BJ (cell line): ENCODE data around the gene TNKS2. TPM values are rescaled to one million over a fixed set of nuclear protein-coding genes. Genes with fewer than 3 reads are reported as not detected.

Experiments
- CTCF ChIA-PET: fragments of 350-600 bp; formaldehyde crosslinking; extraction: SDS; loops from one replicate; lab custom pipeline; 2021; ENCODE audit warnings: antibody characterized with exemption, inconsistent platforms; lab: Yijun Ruan, JAX
- POLR2A ChIA-PET: fragments of 300-600 bp; sonication (Branson Sonifier 250); formaldehyde crosslinking; extraction: SDS; loops from one replicate; lab custom pipeline; 2021; ENCODE audit warnings: antibody characterized with exemption; lab: Charles Lee
- DNase-seq: peaks from one replicate; pipeline ENCODE4 v3.0.0-alpha.2; 2011; ENCODE audit warnings: low read depth
- H3K27me3 ChIP-seq: 2 replicates; pipeline ENCODE4 v1.6.0; 2011; ENCODE audit warnings: low read length; ENCODE audit not compliant: control insufficient read depth, insufficient read depth
- H3K36me3 ChIP-seq: 2 replicates; pipeline ENCODE4 v1.5.1; 2011; ENCODE audit warnings: low read length; ENCODE audit not compliant: control insufficient read depth, insufficient read depth
- H3K4me3 ChIP-seq: 2 replicates; pipeline ENCODE4 v1.5.1; 2011; ENCODE audit warnings: low read depth, mild to moderate bottlenecking, control low read depth, low read length
- CTCF ChIP-seq: IDR thresholded peaks from 2 replicates; pipeline ENCODE4 v1.5.1; 2011; ENCODE audit warnings: low read depth, mild to moderate bottlenecking, control low read depth, inconsistent platforms, low read length, moderate library complexity; ENCODE audit not compliant: insufficient read depth
- polyA plus RNA-seq: library from polyadenylated mRNA; depleted of rRNA; stranded (reverse); fragments of >200 nt; gene quantifications from 2 replicates; pipeline ENCODE4 v1.2.3, GENCODE V29; 2011

TNKS2 gene
- polyA plus RNA-seq, 1 experiment, result 16.6 TPM

DNA sequence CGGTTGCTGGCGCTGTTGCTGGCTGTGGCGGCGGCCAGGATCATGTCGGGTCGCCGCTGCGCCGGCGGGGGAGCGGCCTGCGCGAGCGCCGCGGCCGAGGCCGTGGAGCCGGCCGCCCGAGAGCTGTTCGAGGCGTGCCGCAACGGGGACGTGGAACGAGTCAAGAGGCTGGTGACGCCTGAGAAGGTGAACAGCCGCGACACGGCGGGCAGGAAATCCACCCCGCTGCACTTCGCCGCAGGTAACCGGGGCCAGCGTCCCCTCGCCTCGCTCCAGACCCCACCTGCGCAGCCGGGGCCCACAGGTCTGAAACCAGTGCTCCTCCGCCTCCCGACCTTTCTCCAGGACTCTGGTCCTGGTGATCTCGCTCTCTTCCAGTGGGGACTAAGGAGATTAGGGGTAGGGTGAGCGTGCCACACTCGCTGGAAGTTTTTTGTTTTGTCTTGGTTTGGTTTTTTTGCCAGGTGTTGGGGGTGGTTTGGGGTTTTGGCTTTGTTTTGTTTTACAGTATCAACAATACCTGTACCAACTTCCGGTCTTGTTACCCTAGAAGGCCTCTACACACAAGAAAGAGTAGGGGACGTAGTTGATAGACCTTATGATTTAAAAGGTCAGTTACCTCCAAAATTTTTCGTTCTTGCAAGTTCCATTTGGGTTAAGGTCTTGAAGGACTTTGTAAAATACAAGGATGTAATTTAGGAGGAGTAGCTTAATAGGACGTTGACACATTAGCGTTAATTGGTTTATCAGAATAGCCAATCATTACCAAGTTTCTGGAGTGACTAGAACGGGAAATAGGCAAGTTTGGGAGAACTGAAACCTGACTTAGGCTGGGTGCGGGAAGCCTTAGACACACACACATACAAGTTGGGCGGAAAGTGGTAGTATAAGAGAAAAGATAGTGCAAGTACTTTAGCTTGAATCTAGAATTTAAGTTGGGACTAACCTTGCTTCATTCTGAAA is 704 bp downstream of the TNKS2 start:
- peak; percentile 18 for DNase-seq
- no peak for TF ChIP-seq CTCF
- Histone ChIP-seq H3K4me3 (peak overlapping the region; percentile 96), H3K36me3 (no peaks in the 10 kb centered on the region), H3K27me3 (no peaks in the 10 kb centered on the region)
- ChIA-PET POLR2A (no interaction called here), CTCF (interaction anchor here (0.9 to 1.0 kb wide), 2 partner anchors 17 to 163 kb away, joined by 3 to 4 read pairs; no protein-coding TSS in a partner anchor)

DNA sequence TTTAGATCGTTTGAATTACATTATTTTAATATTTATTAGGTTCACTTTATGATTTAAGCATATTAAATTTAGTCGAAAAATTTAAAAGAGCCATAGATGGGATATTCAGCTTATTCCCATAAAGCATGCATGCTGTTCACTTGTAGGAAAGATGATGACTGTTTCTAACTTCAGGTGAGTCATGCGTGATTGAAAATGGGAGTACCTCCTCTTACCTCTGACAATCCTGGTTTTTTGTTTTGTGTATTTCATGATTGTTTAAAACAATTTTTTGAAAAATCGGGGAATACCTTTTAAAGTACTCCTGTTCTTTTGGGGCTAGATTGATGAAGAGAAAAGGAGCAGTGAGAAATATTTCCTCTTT is 1.4 kb downstream of the TNKS2 start:
- no peak for DNase-seq
- Histone ChIP-seq H3K4me3 (peak overlapping the region; percentile 96), H3K27me3 (no peaks in the 10 kb centered on the region), H3K36me3 (no peaks in the 10 kb centered on the region)
- ChIA-PET CTCF (no interaction called here), POLR2A (no interaction called here)
- no peak for TF ChIP-seq CTCF

- Histone ChIP-seq H3K27me3 (no peaks in the 10 kb centered on the region), H3K4me3 (peak overlapping the region; percentile 96; the same call in 1 of the 2 replicates), H3K36me3 (no peaks in the 10 kb centered on the region)
- ChIA-PET POLR2A (no interaction called here), CTCF (no interaction called here)
- no peak for TF ChIP-seq CTCF
- DNase-seq, result no peak
Observed at GRCh38 chr10:91800182-91800581, 2.0 kb downstream of the TNKS2 start.

GRCh38 chr10:91800756-91801155 is 2.5 kb downstream of the TNKS2 start:
- CTCF ChIA-PET, result no interaction called here
- DNase-seq, result no peak
- no peak overlapping the region for H3K4me3 ChIP-seq
- H3K27me3 ChIP-seq, result no peaks in the 10 kb centered on the region
- H3K36me3 ChIP-seq, result no peaks in the 10 kb centered on the region
- no peak for TF ChIP-seq CTCF
- POLR2A ChIA-PET, result no interaction called here

- ChIA-PET CTCF (interaction anchor here (0.7 to 1.1 kb wide), 2 partner anchors 42 to 309 kb away, joined by 3 read pairs; no protein-coding TSS in a partner anchor), POLR2A (no interaction called here)
- Histone ChIP-seq H3K4me3 (no peak overlapping the region), H3K36me3 (no peaks in the 10 kb centered on the region), H3K27me3 (no peaks in the 10 kb centered on the region)
- no peak for TF ChIP-seq CTCF
- no peak for DNase-seq
Observed at GRCh38 chr10:91803386-91804125, 5.3 kb downstream of the TNKS2 start.
